ENCODE data around the gene TPCN2.

The TPCN2 gene

DNA sequence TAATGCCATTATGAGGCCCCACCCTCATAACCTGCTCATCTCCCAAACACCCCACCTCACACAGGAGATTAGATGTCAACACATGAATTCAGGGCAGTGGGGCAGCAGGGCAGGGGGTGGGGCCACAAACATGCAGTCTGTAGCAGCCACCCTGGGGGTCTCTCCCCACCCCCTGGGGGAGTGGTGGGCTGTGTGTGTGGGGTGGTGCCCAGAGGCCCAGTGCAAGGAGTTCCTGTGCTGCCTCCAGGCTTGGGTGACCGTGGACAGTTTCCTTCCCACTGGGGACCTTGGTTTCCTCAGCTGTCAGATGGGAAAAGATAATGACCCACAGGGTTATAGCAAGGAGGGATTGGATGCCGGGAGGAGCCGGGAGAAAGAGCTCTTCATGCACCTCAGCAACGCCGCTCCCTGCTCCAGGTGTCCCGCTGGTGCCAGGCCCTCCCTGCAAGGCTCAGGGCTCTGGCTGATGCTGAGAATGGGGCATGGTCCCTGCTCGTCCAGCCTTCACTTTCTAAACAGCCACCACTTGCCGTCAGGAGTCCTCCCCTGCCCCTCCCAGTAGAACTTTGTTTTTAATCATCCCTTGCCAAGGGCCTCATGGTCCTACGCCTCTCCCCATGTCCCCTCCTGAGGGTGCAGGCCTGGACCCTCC is 33.7 kb upstream of the TPCN2 start:
- no peak for ATAC-seq
- TF ChIP-seq PPARA (CRISPR knock-in tag; IDR thresholded peaks at IDR 0.05; ENCODE audit: borderline replicate concordance) (no peak), ZFP30 (CRISPR knock-in tag; IDR thresholded peaks at IDR 0.05) (no peak), ZC3H10 (CRISPR knock-in tag; IDR thresholded peaks at IDR 0.05) (no peak)

DNA sequence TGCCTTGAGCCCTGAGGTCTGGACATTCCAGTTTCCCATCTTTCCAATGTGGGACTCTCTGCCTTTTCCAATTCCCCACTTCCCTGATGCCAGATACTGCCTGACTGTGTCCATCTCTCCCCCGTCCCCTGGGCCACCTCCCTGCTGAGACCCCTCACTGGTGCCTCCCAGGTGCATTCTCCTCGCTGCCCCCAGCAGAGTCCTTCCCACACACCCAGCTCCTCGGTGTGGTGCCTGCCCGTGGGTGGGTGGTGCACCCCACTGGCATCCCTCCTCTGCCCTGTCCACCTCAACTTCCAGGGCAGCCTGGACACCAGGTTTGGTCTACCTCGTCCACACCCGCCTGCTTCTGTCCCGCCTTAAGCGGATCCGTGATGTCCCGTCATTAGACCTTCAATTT is 30.8 kb upstream of the TPCN2 start:
- ATAC-seq: no peak
- TF ChIP-seq ZFP30 (CRISPR knock-in tag; IDR thresholded peaks at IDR 0.05) (no peak), ARNTL (CRISPR knock-in tag; IDR thresholded peaks at IDR 0.05; ENCODE audit: borderline replicate concordance, low read depth) (no peak), OSR1 (CRISPR knock-in tag; IDR thresholded peaks at IDR 0.05) (no peak), TOX (CRISPR knock-in tag; IDR thresholded peaks at IDR 0.05; ENCODE audit: borderline replicate concordance) (no peak), ZFP3 (CRISPR knock-in tag; IDR thresholded peaks at IDR 0.05) (no peak), TCF4 (CRISPR knock-in tag; IDR thresholded peaks at IDR 0.05; ENCODE audit: borderline replicate concordance) (no peak), ZC3H10 (CRISPR knock-in tag; IDR thresholded peaks at IDR 0.05) (no peak), RARB (CRISPR knock-in tag; IDR thresholded peaks at IDR 0.05) (no peak), ZNF8 (CRISPR knock-in tag; IDR thresholded peaks at IDR 0.05) (no peak), CSDC2 (CRISPR knock-in tag; IDR thresholded peaks at IDR 0.05) (no peak), PPARA (CRISPR knock-in tag; IDR thresholded peaks at IDR 0.05; ENCODE audit: borderline replicate concordance) (no peak), ZNF70 (CRISPR knock-in tag; IDR thresholded peaks at IDR 0.05) (no peak)
- TF ChIP-seq, protein P1, sequence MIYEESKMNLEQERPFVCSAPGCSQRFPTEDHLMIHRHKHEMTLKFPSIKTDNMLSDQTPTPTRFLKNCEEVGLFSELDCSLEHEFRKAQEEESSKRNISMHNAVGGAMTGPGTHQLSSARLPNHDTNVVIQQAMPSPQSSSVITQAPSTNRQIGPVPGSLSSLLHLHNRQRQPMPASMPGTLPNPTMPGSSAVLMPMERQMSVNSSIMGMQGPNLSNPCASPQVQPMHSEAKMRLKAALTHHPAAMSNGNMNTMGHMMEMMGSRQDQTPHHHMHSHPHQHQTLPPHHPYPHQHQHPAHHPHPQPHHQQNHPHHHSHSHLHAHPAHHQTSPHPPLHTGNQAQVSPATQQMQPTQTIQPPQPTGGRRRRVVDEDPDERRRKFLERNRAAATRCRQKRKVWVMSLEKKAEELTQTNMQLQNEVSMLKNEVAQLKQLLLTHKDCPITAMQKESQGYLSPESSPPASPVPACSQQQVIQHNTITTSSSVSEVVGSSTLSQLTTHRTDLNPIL (CRISPR knock-in tag; IDR thresholded peaks at IDR 0.05; ENCODE audit: low read depth): no peak
- TF ChIP-seq, protein P2, sequence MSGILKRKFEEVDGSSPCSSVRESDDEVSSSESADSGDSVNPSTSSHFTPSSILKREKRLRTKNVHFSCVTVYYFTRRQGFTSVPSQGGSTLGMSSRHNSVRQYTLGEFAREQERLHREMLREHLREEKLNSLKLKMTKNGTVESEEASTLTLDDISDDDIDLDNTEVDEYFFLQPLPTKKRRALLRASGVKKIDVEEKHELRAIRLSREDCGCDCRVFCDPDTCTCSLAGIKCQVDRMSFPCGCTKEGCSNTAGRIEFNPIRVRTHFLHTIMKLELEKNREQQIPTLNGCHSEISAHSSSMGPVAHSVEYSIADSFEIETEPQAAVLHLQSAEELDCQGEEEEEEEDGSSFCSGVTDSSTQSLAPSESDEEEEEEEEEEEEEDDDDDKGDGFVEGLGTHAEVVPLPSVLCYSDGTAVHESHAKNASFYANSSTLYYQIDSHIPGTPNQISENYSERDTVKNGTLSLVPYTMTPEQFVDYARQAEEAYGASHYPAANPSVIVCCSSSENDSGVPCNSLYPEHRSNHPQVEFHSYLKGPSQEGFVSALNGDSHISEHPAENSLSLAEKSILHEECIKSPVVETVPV (CRISPR knock-in tag; IDR thresholded peaks at IDR 0.05): no peak
- TF ChIP-seq, protein P3, sequence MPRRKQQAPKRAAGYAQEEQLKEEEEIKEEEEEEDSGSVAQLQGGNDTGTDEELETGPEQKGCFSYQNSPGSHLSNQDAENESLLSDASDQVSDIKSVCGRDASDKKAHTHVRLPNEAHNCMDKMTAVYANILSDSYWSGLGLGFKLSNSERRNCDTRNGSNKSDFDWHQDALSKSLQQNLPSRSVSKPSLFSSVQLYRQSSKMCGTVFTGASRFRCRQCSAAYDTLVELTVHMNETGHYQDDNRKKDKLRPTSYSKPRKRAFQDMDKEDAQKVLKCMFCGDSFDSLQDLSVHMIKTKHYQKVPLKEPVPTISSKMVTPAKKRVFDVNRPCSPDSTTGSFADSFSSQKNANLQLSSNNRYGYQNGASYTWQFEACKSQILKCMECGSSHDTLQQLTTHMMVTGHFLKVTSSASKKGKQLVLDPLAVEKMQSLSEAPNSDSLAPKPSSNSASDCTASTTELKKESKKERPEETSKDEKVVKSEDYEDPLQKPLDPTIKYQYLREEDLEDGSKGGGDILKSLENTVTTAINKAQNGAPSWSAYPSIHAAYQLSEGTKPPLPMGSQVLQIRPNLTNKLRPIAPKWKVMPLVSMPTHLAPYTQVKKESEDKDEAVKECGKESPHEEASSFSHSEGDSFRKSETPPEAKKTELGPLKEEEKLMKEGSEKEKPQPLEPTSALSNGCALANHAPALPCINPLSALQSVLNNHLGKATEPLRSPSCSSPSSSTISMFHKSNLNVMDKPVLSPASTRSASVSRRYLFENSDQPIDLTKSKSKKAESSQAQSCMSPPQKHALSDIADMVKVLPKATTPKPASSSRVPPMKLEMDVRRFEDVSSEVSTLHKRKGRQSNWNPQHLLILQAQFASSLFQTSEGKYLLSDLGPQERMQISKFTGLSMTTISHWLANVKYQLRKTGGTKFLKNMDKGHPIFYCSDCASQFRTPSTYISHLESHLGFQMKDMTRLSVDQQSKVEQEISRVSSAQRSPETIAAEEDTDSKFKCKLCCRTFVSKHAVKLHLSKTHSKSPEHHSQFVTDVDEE (CRISPR knock-in tag; IDR thresholded peaks at IDR 0.05): no peak

DNA sequence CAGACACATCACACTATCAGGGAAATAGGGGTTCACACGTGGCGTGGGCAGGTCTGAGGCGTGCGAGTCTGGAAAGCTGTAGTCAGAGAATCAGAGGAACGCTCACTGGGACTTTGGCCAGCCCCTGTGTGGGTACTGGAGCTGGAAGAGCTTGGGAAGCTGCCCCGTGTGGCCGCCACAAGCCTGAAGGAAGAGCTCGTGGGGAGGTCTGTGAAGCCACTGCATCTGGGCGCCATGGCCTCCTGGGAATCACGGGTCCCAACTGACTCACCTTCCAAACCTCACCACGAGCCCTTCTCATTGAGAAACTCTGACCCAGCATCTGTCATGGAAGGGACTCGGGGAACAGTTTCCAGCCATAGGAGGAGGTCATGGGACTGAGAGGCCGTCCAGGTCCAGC is 29.8 kb upstream of the TPCN2 start:
- TF ChIP-seq, protein P1 (CRISPR knock-in tag; IDR thresholded peaks at IDR 0.05; ENCODE audit: low read depth): no peak
- TF ChIP-seq TCF4 (CRISPR knock-in tag; IDR thresholded peaks at IDR 0.05; ENCODE audit: borderline replicate concordance) (no peak), GLIS3 (CRISPR knock-in tag; IDR thresholded peaks at IDR 0.05) (no peak), SNAI2 (CRISPR knock-in tag; IDR thresholded peaks at IDR 0.05) (no peak), ZNF565 (CRISPR knock-in tag; conservative IDR thresholded peaks at IDR 0.05; ENCODE audit: low read depth) (no peak), RARB (CRISPR knock-in tag; IDR thresholded peaks at IDR 0.05) (no peak), TOX (CRISPR knock-in tag; IDR thresholded peaks at IDR 0.05; ENCODE audit: borderline replicate concordance) (no peak)
- ATAC-seq: no peak

DNA sequence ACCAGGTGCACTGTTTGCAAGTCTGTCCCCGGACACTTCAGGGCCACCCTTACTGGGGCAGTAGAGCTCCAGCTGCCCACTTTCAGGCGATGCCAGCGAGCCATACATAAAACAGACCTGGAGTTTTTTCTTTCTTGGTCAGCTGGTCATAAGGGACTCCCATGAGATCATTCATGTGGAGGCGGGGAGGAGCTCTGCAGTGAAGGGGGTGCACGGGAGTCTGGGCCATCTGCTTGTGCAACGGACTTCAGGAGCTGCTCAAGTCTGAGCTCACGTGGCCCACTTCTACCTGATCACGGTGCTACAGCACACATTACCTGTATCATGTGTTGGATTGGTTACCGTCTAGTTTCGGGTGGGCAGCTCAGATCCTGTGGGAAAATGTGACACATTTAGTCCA is 26.5 kb upstream of the TPCN2 start:
- no peak for TF ChIP-seq ZNF565 (CRISPR knock-in tag; conservative IDR thresholded peaks at IDR 0.05; ENCODE audit: low read depth)
- TF ChIP-seq ZFP3 (CRISPR knock-in tag; IDR thresholded peaks at IDR 0.05): no peak
- TF ChIP-seq ZFP30 (CRISPR knock-in tag; IDR thresholded peaks at IDR 0.05): no peak
- TF ChIP-seq, protein P4, sequence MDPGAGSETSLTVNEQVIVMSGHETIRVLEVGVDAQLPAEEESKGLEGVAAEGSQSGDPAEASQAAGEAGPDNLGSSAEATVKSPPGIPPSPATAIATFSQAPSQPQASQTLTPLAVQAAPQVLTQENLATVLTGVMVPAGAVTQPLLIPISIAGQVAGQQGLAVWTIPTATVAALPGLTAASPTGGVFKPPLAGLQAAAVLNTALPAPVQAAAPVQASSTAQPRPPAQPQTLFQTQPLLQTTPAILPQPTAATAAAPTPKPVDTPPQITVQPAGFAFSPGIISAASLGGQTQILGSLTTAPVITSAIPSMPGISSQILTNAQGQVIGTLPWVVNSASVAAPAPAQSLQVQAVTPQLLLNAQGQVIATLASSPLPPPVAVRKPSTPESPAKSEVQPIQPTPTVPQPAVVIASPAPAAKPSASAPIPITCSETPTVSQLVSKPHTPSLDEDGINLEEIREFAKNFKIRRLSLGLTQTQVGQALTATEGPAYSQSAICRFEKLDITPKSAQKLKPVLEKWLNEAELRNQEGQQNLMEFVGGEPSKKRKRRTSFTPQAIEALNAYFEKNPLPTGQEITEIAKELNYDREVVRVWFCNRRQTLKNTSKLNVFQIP (CRISPR knock-in tag; IDR thresholded peaks at IDR 0.05; ENCODE audit: borderline replicate concordance, low read depth): no peak
- no peak for TF ChIP-seq TOX (CRISPR knock-in tag; IDR thresholded peaks at IDR 0.05; ENCODE audit: borderline replicate concordance)
- TF ChIP-seq, protein P5, sequence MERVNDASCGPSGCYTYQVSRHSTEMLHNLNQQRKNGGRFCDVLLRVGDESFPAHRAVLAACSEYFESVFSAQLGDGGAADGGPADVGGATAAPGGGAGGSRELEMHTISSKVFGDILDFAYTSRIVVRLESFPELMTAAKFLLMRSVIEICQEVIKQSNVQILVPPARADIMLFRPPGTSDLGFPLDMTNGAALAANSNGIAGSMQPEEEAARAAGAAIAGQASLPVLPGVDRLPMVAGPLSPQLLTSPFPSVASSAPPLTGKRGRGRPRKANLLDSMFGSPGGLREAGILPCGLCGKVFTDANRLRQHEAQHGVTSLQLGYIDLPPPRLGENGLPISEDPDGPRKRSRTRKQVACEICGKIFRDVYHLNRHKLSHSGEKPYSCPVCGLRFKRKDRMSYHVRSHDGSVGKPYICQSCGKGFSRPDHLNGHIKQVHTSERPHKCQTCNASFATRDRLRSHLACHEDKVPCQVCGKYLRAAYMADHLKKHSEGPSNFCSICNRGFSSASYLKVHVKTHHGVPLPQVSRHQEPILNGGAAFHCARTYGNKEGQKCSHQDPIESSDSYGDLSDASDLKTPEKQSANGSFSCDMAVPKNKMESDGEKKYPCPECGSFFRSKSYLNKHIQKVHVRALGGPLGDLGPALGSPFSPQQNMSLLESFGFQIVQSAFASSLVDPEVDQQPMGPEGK (CRISPR knock-in tag; IDR thresholded peaks at IDR 0.05; ENCODE audit: borderline replicate concordance): no peak
- TF ChIP-seq, protein P2 (CRISPR knock-in tag; IDR thresholded peaks at IDR 0.05): no peak
- TF ChIP-seq ISL1 (CRISPR knock-in tag; IDR thresholded peaks at IDR 0.05): no peak
- no peak for TF ChIP-seq BACH2 (CRISPR knock-in tag; IDR thresholded peaks at IDR 0.05; ENCODE audit: borderline replicate concordance)

More for the DNA sequence above, 26.5 kb upstream of the TPCN2 start:
- ATAC-seq: no peak
